Small intestine (tissue), 7 donors: ENCODE data around the gene CCDC170. TPM values are rescaled to one million over a fixed set of nuclear protein-coding genes. Genes with fewer than 3 reads are reported as not detected.
A peak's percentile ranks its signal among the peaks of the same experiment; 100 is the strongest.

Experiments
- DNase-seq, 2 donors: peaks; one replicate each; pipeline versions ENCODE4 v3.0.0 to v3.0.0-alpha.2; 2013
- FAIRE-seq: peaks from 2 replicates; lab custom pipeline; 2012; peaks lifted over from hg19 to GRCh38; lab: Jason Lieb, UNC
- H3K27ac ChIP-seq, 3 donors: one replicate each; pipeline ENCODE4 v1.5.1; 2013; ENCODE audit warnings: low read length in 2 of 3, mild to moderate bottlenecking in 2 of 3, control low read depth in 1 of 3, inconsistent platforms in 1 of 3, low read depth in 1 of 3, moderate library complexity in 1 of 3
- H3K27me3 ChIP-seq, 3 donors: one replicate each; pipeline ENCODE4 v1.6.1; 2013; ENCODE audit warnings: low read length in 3 of 3, inconsistent platforms in 1 of 3; ENCODE audit not compliant: control insufficient read depth in 3 of 3, insufficient read depth in 3 of 3
- H3K36me3 ChIP-seq, 3 donors: one replicate each; pipeline ENCODE4 v1.6.1; 2013; ENCODE audit warnings: low read length in 3 of 3, inconsistent platforms in 1 of 3, low read depth in 1 of 3, mild to moderate bottlenecking in 1 of 3, moderate library complexity in 1 of 3; ENCODE audit not compliant: control insufficient read depth in 3 of 3, insufficient read depth in 2 of 3
- H3K4me1 ChIP-seq, 3 donors: one replicate each; pipeline ENCODE4 v1.6.1; 2013; ENCODE audit warnings: low read length in 2 of 3, inconsistent platforms in 1 of 3, low read depth in 1 of 3, mild to moderate bottlenecking in 1 of 3, moderate library complexity in 1 of 3; ENCODE audit not compliant: control insufficient read depth in 3 of 3, insufficient read depth in 2 of 3
- H3K4me3 ChIP-seq, 3 donors: one replicate each; pipeline ENCODE4 v1.5.1; 2013; ENCODE audit warnings: low read length in 3 of 3, control low read depth in 1 of 3, inconsistent platforms in 1 of 3, low read depth in 1 of 3, mild to moderate bottlenecking in 1 of 3, moderate library complexity in 1 of 3
- H3K9me3 ChIP-seq, 2 donors: one replicate each; pipeline ENCODE4 v1.6.1; 2013; ENCODE audit warnings: low read depth in 1 of 2, low read length in 1 of 2; ENCODE audit not compliant: control insufficient read depth in 2 of 2, insufficient read depth in 1 of 2
- WGBS, 3 donors: extraction: QIAGEN DNeasy Blood & Tissue Kit; methylation state at CpG; one replicate each; pipeline ENCODE4 v1.1.7; 2013; 5-methylcytosine and 5-hydroxymethylcytosine counted together
- polyA plus RNA-seq, 4 donors: library from polyadenylated mRNA; stranded (reverse) in 3 of 4; unstranded in 1 of 4; fragments of 200-250 nt in 3 of 4; fragments of 120-200 nt in 1 of 4; gene quantifications; one replicate each; pipeline versions ENCODE4 v1.2.1 to v1.2.3, GENCODE V29; 2013
- donor health status: healthy with polysubstance abuse.
- donor health status: control.
- donor health status: control.
- donor health status: Bipolar disorder and iron deficiency.
- donor health status: healthy.

The CCDC170 gene
- polyA plus RNA-seq, 4 donors, result 0.21 to 3.1 (median 2.3) TPM

DNA sequence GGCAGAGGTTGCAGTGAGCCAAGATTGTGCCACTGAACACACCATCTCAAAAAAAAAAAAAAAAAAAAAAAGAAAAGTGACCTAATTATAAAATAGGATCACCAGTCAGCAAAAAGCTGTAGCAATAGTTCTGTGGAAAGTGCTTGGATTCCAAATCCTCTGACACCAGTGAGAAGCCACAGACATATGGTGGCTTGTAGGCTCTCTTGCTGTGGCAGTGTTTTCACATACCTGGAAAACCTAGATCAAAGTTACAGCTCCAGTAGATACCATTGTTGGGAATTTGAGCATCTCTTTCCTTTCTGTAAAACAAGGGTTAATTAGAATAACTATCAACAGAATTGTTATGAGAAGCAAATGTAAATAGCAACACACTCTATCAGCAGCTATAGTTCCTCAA lies 4.1 kb downstream of the CCDC170 start:
- peak overlapping the region in 1 of 3 donors; percentile 43 for H3K27ac ChIP-seq
- DNase-seq, result no peak
- H3K4me3 ChIP-seq, result no peak overlapping the region
- peaks cover 0 to 6% (median 2%) of the 10 kb centered on the region in 3 donors for H3K4me1 ChIP-seq
- no peaks in the 10 kb centered on the region for H3K36me3 ChIP-seq
- H3K27me3 ChIP-seq, result peaks cover 0 to 15% (median 2%) of the 10 kb centered on the region in 3 donors
- H3K9me3 ChIP-seq, result no peaks in the 10 kb centered on the region
- no peak for FAIRE-seq

GRCh38 chr6:151498327-151498726 lies 4.5 kb downstream of the CCDC170 start:
- FAIRE-seq, result no peak
- 74 to 85% (median 78%) methylated on average over 1 of the region's 1 CpG for WGBS, 3 donors
- H3K9me3 ChIP-seq, result no peaks in the 10 kb centered on the region
- H3K27ac ChIP-seq, result peak overlapping the region in 1 of 3 donors; percentile 32
- H3K27me3 ChIP-seq, result peaks cover 0 to 15% (median 2%) of the 10 kb centered on the region in 3 donors
- H3K4me3 ChIP-seq, result no peak overlapping the region
- H3K36me3 ChIP-seq, result no peaks in the 10 kb centered on the region
- DNase-seq, result peak; percentile 55 to 72
- peaks cover 0 to 6% (median 2%) of the 10 kb centered on the region in 3 donors for H3K4me1 ChIP-seq

GRCh38 chr6:151499551-151499950 lies 5.7 kb downstream of the CCDC170 start:
- FAIRE-seq (no peak), DNase-seq (no peak)
- Histone ChIP-seq H3K27ac (no peak overlapping the region), H3K9me3 (no peaks in the 10 kb centered on the region), H3K27me3 (peaks cover 0 to 9% (median 2%) of the 10 kb centered on the region in 3 donors), H3K36me3 (no peaks in the 10 kb centered on the region), H3K4me1 (peaks cover 0 to 3% (median 2%) of the 10 kb centered on the region in 3 donors), H3K4me3 (no peak overlapping the region)
- 59 to 85% (median 79%) methylated on average over 5 of the region's 5 CpGs for WGBS, 3 donors

- Histone ChIP-seq H3K9me3 (no peaks in the 10 kb centered on the region), H3K4me1 (peaks cover 0 to 3% (median 2%) of the 10 kb centered on the region in 3 donors), H3K36me3 (no peaks in the 10 kb centered on the region), H3K4me3 (no peak overlapping the region), H3K27ac (peak overlapping the region in 1 of 3 donors; percentile 34), H3K27me3 (no peaks in the 10 kb centered on the region)
- 19 to 56% (median 19%) methylated on average over 1 of the region's 1 CpG for WGBS, 3 donors
- FAIRE-seq (no peak), DNase-seq (no peak)
Observed at GRCh38 chr6:151501511-151502136, 7.8 kb downstream of the CCDC170 start.

- Histone ChIP-seq H3K4me3 (no peak overlapping the region), H3K36me3 (no peaks in the 10 kb centered on the region), H3K27ac (no peak overlapping the region), H3K4me1 (peaks cover 0 to 3% (median 2%) of the 10 kb centered on the region in 3 donors), H3K9me3 (no peaks in the 10 kb centered on the region), H3K27me3 (no peaks in the 10 kb centered on the region)
- FAIRE-seq (peak; percentile 61), DNase-seq (peak; percentile 13 to 58)
- 67 to 84% (median 78%) methylated on average over 4 of the region's 4 CpGs for WGBS, 3 donors
Observed at GRCh38 chr6:151502499-151502898, 8.7 kb downstream of the CCDC170 start.

GRCh38 chr6:151506761-151507160 lies 12.9 kb downstream of the CCDC170 start:
- Histone ChIP-seq H3K36me3 (no peaks in the 10 kb centered on the region), H3K27me3 (no peaks in the 10 kb centered on the region), H3K4me3 (no peak overlapping the region), H3K4me1 (no peaks in the 10 kb centered on the region), H3K9me3 (no peaks in the 10 kb centered on the region), H3K27ac (no peak overlapping the region)
- 85 to 94% (median 87%) methylated on average over 2 of the region's 2 CpGs for WGBS, 3 donors
- FAIRE-seq (no peak), DNase-seq (no peak)

- Histone ChIP-seq H3K27ac (no peak overlapping the region), H3K4me3 (no peak overlapping the region), H3K4me1 (no peaks in the 10 kb centered on the region), H3K36me3 (no peaks in the 10 kb centered on the region), H3K27me3 (no peaks in the 10 kb centered on the region), H3K9me3 (no peaks in the 10 kb centered on the region)
- no peak for DNase-seq
- 69 to 75% (median 72%) methylated on average over 2 of the region's 2 CpGs for WGBS, 3 donors
- FAIRE-seq, result no peak
Observed at GRCh38 chr6:151509048-151509447, 15.2 kb downstream of the CCDC170 start.

DNA sequence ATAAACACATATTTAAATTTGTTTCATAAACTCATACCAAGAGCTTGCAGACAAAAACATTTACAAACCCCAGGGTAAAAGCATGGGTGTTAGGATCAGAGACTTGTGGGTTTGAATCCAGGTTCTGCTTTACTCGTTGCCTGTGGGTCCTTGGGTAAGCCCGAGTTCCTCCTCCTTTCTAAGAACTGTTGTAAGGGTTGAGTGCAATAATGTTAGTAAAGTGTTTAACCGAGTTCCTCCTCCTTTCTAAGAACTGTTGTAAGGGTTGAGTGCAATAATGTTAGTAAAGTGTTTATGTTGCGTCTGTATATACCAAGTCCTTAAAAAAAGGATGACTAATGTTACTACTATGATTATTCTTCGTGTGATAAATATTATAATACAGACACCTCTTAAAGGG lies 18.7 kb downstream of the CCDC170 start:
- FAIRE-seq (no peak), DNase-seq (no peak)
- WGBS, 3 donors, result 61 to 79% (median 67%) methylated on average over 5 of the region's 5 CpGs
- Histone ChIP-seq H3K36me3 (no peaks in the 10 kb centered on the region), H3K27me3 (no peaks in the 10 kb centered on the region), H3K9me3 (no peaks in the 10 kb centered on the region), H3K27ac (no peak overlapping the region), H3K4me1 (no peaks in the 10 kb centered on the region), H3K4me3 (no peak overlapping the region)
